ENCODE measurements around the gene USP48.
"Not testable (repeated sequence)": the region's sequence is repeated elsewhere in the genome, so short reads cannot be mapped to it uniquely, and the experiment has no call there.

The USP48 gene

GRCh38 chr1:21815724-21816321 is 32.9 kb upstream of the USP48 start:
- no peak for DNase-seq

- DNase-seq, result no peak
Observed at GRCh38 chr1:21814981-21815582, 32.1 kb upstream of the USP48 start.

GRCh38 chr1:21814241-21814918 is 31.4 kb upstream of the USP48 start:
- no peak for DNase-seq

- DNase-seq, result no peak
Observed at GRCh38 chr1:21813542-21813941, 30.6 kb upstream of the USP48 start.

GRCh38 chr1:21811875-21812305 is 28.9 kb upstream of the USP48 start, which contains the start of gene LDLRAD2:
Gene LDLRAD2, plus strand, starts transcription at chr1:21812265. Its CDS starts 187 bp downstream, at chr1:21812452.
- DNase-seq, result no peak

GRCh38 chr1:21804536-21804935 is 21.6 kb upstream of the USP48 start:
- no peak for DNase-seq

GRCh38 chr1:21801100-21801499 is 18.2 kb upstream of the USP48 start:
- DNase-seq, result no peak

- no peak for DNase-seq
Observed at GRCh38 chr1:21799730-21800129, 16.8 kb upstream of the USP48 start.

GRCh38 chr1:21795075-21795474 is 12.1 kb upstream of the USP48 start:
- no peak for DNase-seq

GRCh38 chr1:21794656-21795055 is 11.7 kb upstream of the USP48 start:
- no peak for DNase-seq

- DNase-seq, result no peak
Observed at GRCh38 chr1:21793104-21793503, 10.2 kb upstream of the USP48 start.

GRCh38 chr1:21786640-21787039 is 3.7 kb upstream of the USP48 start:
- no peak for DNase-seq

- not testable (repeated sequence) for DNase-seq
Observed at GRCh38 chr1:21785764-21786163, 2.8 kb upstream of the USP48 start.

- peak; percentile 71 for DNase-seq
Observed at GRCh38 chr1:21783679-21784603, 992 bp upstream of the USP48 start.

GRCh38 chr1:21782349-21782867 is 541 bp downstream of the USP48 start:
- no peak for DNase-seq

GRCh38 chr1:21781815-21782348 is 1.1 kb downstream of the USP48 start:
- no peak for DNase-seq

- DNase-seq, result no peak
Observed at GRCh38 chr1:21779613-21780521, 3.1 kb downstream of the USP48 start.

GRCh38 chr1:21778405-21778727 is 4.6 kb downstream of the USP48 start:
- no peak for DNase-seq

- not testable (repeated sequence) for DNase-seq
Observed at GRCh38 chr1:21776925-21777324, 6.0 kb downstream of the USP48 start.

GRCh38 chr1:21775985-21776562 is 6.9 kb downstream of the USP48 start:
- no peak for DNase-seq

GRCh38 chr1:21775550-21775914 is 7.4 kb downstream of the USP48 start:
- DNase-seq, result no peak

Measured in SIG-M5 (cell line).